GM18517 (cell line): ENCODE data around the gene UQCR10.

Experiments used
- ATAC-seq: cut with Tn5 transposase; IDR thresholded peaks from one replicate; pipeline ENCODE4 v1.9.1; 2021; ENCODE audit warnings: mild to moderate bottlenecking, moderate library complexity; ENCODE audit not compliant: unreplicated experiment

The UQCR10 gene

DNA sequence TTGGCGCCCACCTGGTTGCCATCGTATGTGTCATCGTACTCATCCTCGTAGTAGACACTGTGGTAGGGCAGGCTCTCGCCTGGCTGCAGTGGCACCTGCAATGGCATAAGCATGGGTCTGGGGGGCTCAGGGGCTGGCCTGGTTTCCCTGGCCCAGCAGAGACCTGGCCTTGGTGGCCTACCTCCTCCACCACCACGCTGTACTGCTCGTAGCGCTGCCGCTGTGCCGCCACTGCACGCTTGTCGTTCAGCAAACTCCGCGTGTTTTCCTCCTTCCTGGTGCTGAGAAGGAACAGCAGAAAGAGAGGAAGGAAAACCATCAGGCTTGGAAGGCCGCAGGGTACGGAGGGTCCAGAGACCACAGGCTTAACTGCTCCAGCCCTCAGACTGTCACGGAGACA lies 26.2 kb downstream of the UQCR10 start:
- ATAC-seq, result no peak

DNA sequence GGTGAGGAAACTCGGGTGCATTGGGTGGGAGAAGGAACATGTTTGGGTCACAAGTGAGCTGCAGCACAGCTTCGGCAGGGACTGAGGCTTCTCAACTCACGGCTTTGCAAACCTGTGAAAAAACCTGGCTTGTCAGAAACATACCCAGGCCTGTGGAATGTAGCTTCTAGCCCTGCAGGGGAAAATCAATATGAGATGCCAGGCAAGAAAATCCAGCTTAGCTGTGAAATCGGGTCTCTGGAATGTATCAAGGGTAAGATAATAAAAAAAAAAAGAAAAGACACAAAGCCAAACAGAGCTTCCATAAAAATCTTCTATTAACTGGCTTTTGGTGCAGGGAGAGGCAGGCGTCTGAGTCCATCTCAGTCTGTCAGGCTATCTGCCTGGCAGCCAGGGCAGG lies 28.5 kb downstream of the UQCR10 start:
- ATAC-seq, result no peak

DNA sequence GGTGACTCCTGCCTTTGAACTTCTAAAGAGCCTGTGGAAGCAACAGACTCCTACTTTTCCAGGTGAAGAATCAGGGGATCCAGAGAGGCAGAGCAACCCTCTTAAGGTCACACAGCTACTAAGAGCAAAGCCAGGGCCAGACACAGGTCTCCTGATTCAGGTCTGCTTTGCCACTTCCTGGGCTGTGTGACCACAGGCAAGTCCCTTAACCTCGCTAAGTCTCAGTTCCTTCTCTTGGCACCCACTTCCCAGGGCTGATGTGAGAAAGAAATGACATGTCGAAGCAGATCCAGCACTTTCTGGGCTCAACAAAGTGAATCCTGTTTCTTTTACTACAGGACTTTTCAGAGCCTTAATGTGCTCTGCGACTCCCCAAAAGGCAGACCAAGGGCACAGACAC lies 30.2 kb downstream of the UQCR10 start:
- ATAC-seq, result no peak

DNA sequence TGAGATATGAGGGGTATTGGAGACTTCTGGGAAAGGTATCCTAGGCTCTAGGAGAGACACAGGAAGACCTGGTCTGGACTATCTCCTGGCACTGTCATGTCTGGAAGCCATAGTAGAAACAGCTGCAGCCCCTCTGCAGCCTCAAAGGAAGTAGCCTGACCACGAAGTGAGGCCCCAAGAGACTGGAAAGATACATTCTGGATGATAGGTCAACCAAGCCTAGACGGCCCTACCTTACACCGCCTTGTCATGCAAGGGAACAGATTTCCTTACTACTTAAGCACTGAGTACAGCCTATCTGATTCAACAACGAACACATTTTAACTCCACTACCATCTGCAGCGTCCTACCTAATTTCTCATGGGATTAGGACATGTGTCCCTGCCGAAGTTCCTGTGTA lies 31.1 kb downstream of the UQCR10 start:
- no peak for ATAC-seq

DNA sequence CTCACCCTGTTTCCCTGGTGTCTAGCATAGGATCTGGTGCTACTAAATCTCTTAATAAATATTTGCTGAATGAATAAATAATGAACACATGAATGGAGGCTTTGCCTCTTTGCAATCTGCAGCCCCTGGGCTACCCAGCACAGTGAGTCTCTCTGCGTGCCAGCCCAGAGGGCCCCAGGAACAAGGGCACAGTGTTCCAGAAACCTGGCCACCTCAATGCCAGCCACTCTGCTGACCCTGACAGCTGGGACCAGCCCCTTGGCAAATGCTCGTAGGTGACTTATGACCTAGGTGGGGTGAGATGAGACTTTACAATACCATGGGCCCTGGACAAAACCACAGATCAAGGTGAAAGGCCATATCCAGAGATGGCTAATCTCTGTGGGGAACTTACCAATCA lies 31.6 kb downstream of the UQCR10 start:
- ATAC-seq, result no peak

DNA sequence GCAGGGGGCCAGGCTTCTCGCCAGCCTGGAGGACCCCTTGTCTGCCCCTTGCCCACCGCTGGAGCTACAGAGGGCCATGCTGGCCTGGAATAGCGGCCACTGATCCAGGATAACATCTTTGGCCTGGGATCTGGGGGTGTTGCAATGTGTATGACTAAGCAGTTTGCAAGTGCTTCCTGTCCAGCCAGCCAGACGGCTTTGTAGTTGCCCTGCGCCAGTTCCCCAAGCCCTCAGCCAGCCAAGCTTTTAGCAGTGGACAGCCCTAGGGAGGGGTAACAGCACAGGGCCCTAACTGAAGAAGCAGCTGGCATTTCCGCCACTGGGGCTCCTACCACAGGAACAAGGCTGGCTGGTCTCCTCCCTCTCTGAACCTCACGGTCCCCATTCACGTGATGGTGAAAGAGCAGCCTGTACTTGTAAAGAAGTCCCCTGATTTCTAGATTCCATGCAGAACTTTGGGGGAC lies 32.1 kb downstream of the UQCR10 start:
- no peak for ATAC-seq

DNA sequence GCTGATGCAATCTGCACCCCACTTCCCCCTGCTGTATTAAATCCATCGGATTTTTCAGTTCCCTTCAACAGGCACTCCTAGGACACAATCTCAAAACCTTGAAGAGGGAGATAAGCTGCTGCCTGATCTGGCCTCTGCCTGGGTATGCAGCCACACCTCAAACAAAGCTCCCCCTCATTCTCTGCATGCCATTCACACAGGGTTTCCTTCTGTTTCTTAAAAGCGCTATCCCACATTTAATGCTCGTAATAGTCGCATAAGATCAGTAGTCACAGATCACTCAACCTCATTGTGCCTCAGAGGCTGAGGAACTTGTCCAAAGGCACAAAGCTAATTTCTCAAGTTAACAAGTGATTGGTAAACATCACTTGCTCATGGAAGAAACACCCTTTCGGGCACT lies 34.0 kb downstream of the UQCR10 start:
- ATAC-seq, result no peak

DNA sequence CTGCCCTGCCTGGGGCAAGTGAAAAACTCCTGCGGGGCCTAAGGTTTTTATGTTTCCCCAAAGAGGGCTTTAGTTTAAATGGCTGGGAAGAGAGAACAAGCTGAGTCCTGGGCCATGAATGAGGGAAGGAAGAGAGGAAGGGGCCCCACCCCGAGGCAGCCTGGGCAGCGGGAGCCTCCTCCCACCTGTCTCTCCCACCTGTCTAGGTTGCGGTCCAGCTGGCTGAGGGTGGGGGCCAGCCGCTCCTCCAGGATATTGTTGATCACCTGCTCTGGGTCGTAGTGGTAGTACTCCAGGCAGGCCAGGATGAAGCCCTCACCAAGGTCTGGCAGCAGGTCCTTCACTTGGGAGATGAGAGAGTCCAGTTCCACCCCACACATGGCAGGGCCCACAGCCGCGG lies 34.6 kb downstream of the UQCR10 start:
- no peak for ATAC-seq

DNA sequence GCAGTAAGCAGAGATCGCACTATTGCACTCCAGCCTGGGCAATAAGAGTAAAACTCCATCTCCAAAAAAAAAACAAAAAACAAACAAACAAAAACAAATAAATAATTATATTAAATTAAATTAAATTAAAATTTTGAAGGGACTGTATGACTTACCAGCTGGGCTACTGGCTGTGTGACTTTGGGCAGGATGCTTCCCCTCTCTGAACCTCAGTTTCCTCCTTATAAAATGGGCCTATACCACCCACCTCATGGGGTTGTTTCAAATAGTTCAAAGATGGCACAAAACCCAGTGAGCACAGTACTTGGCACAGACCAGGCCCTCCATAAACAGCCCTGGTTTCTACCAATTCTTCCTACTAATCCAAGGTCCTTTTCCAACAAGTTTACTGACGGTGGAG lies 36.0 kb downstream of the UQCR10 start:
- ATAC-seq, result no peak

DNA sequence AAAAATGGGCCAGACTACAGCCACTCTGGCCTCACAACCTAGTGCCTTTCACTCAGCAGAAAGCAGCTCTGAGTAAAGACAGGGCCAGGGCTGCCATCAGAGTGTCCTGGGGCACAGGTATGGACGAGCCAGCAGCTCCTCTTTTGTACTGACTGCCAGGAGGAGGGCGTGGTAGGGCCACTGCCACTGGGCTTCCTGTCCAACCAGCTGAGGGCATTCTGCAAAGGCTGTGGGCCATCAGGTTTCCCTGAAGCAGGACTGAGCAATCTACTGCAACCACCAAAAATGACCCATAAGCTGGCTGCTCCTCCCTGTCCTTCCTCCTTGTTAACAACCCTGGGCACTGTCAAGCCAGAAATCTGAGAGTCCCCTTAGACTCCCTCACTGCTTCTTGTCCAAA lies 37.8 kb downstream of the UQCR10 start:
- ATAC-seq, result no peak

DNA sequence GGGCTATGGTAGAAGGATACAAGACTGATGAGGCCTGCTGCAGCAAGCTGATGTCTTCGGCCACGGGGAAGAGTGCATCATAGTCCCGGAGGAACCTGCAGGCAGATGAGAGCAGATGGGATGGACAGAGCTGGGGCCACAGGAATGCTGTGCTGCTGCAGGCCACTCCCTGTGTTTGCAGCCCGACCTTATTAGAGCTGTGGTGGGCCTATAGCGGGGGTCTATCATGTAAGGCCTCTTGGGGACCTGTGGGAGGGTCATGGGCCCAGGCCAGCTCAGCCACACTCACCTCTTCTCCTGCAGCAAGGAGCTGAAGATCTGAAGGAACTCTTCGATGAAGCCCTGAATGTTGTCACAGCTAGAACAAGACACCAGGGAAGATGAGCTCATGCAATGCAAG lies 39.0 kb downstream of the UQCR10 start:
- ATAC-seq, result no peak

DNA sequence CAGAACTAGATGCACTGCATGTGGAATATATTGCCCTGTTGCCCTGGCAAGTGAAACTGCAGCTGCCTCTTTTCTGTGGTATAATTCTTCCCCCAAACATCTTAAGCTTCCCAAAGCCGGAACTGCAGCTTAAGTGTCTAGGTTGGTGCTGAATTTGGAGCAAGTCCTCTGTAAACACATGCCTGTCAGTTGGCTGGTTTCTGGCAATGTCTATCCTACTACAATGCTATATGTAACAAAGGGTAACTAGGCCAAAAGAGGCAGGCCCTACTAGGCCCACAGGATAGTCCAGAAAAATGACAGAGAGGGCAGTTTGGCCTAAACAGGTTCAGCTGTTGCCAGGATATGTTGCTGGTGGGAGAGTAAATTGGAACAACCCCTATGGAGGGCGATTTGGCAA lies 43.0 kb downstream of the UQCR10 start:
- no peak for ATAC-seq

DNA sequence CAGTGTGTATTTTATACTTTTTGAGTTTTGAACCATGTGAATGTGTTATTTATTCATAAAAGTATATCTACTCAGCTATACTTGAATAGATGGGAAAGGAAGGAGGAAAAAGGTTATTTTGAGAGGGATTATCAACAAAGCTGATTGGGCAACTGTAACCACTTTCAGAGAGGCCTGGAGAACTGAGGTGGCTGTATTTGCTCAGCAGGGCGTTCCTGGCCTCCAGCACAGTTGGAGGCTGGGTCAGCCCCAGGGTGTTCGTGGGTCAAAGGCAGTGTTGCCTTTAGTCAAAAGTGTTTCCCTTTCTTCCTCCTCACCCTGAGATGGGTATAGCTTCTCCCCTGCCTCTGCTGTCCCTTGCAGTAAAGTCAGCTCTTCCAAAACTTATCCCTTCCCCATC lies 44.2 kb downstream of the UQCR10 start:
- no peak for ATAC-seq

DNA sequence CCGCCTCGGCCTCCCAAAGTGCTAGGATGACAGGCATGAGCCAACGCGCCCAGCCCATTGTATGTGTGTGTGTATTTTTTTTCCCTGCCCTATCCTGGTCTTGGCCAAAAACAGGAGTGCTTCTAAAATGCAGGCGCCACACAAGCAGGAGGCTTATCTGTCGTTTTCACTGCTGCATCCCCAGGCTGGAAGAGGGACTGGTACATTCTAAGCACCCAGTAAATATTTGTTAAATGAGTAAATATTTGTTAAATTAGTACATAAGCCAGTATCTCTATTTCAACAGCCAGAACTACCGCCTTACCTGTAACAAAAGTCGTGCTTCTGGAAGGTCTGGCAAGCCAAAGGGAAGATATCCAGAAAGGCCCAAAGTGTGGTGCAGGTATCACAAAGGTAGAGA lies 46.0 kb downstream of the UQCR10 start:
- ATAC-seq, result no peak

DNA sequence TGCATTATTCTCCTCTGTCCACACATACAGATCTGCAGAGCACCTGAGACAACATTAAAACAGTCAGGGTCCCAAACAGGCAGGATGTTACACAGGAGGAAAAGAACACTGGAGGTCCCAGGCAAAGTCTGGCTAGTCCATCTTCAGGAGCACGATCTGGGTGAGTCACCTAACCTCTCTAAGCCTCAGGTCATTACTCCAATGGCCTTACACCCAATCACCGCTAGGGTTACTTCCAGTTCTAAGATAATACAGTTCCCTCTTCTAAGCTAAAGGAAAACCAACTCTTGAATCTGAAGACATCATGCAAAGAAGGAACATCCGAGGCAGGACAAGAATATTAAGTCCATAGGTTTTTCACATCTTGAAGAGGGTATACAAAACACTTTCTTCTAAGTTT lies 46.4 kb downstream of the UQCR10 start:
- ATAC-seq, result no peak

DNA sequence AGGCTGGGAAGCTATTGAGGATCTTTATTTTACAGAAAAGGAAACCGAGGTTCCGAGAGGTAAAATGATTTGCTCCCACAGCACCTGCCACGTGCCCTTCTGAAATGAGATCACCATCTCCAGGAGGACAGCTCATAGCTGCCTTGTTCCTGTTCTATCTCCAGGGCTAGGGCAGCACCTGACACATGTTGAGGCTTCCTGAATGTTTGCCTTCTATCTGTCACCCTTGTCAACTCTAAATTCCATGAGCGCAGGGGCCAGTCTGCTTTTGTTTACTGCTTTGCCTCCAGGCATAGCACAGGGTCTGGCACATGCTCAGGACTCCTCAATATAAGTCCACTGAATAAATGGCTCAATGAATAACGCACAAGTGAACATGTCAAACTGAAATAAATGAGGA lies 46.8 kb downstream of the UQCR10 start:
- ATAC-seq, result no peak

DNA sequence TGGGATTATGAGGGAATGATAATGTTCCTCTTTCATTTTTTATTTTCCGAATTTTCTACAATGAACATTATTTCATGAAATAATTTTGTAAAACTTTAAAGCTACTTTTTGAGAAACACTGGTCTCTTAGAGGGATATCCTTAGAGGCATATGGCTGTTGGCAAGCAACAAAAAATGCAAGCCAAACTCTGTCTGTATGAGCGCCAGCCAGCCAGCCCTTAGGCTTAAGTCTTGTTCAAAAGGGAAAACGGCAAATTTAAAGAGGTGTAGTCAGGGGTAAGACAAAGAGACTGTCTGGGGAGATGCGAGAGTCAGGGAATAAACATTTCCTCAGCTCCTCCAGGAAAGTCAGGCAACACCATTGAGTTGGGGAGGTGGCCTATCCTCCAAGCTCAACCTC lies 48.4 kb downstream of the UQCR10 start:
- no peak for ATAC-seq

DNA sequence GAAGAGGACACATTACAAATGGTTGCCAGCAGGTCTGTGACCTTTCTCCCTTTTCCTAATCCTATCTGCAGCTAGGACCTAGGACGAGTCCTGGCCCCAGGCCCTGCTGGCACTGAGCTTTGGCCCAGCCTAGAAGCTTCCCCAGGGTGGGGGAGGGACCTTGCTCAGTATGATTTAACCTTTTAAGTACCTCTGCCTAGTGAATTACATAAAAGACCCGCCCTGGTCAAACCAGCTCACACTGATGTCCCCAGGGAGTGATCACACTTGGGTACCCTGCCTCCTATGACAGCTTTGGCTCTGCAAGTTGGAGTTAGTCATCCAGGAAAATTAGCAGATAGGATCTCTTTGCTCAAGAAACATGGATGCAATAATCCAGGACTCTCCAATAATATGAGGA lies 49.0 kb downstream of the UQCR10 start:
- no peak for ATAC-seq

DNA sequence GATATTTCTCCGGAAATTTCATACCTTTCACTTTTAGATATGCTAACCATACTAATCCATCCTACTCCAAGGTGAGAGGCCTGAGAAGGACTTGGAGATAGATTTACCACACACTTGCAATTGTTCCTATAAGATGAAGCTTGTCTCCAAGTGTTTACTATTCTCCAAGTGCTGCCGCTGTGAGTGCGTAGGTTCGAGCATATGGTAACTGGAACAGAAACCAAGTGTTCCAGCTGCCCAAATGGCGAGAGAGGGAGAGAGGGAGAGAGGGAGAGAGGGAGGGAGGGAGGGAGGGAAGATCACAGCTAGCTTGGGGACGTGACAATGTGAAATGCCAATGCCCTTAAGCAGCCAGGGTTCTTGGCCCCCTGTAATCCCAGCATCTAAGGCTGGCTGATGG lies 49.4 kb downstream of the UQCR10 start:
- no peak for ATAC-seq

DNA sequence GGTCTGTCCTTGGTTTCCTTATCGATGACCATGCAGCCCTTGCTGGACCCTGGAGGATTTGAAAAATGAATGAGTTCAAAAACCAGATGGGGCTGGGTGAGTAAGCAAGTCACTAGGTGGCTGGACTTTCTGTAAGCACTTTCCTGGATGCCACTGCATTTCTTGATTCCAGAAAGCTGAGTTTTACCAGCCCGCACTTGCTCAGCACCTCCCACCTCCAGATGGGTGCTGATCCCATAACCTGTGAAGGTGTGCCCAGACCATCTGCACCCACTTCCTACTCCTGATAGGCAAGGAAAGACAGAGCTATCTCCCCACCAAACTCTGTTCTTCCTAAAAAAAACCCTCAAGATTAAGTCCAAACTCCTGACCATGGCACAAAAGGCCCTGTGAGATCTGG lies 49.8 kb downstream of the UQCR10 start:
- ATAC-seq, result no peak

DNA sequence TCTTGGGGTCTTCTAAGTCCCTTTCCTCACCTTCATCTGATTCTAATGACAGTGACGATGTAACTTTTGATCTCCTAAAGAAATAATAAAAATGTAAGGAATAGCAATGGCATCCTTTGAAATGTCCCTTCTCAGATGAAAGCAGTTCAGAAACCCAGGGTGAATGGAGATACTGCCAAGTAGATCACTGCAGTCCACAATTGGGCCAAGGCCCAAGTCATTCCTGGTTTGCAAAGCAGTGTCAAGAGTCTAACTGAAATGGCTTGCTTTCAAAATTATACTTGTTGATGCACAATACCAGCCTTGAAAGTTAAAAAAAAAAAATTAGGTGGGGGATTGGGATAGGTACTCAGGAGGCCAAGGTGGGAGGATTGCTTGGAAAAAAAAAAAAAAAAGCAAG lies 50.6 kb downstream of the UQCR10 start:
- no peak for ATAC-seq

DNA sequence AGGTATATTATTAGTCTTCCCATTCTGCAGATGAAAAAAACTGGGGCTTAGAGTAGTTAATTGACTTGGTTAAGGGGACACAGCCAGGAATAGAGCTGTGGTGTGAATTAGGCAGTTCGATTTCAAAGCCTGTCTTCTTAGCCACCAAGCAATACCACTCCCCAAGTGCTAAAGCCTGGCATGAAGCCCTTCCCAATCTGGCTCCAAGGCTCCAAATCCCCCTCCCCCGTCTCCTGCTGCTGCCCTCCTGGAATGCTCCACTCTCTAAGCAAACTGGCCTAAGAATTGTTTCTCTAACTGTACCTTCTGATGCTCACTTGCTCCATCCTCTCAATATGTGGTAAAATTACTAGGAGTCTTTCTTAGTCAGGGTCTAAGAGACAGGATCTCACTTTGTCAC lies 52.3 kb downstream of the UQCR10 start:
- ATAC-seq, result no peak
